GM23338 (cell line): ENCODE measurements around the gene TMEM158. TPM values are rescaled to one million over a fixed set of nuclear protein-coding genes. Genes with fewer than 3 reads are reported as not detected.

ENCODE experiments used
- ATAC-seq: fragments of 200-7000 bp; cut with Tn5 transposase; 3 replicates; pipeline ENCODE4 v1.9.1; 2020
- DNase-seq: peaks from one replicate; pipeline ENCODE4 v3.0.0-alpha.2; 2015; ENCODE audit warnings: low spot score
- H2AFZ ChIP-seq: fragments of 200-600 bp; sonication (generic); 2 replicates; pipeline ENCODE4 v1.8.0; 2016; ENCODE audit warnings: antibody characterized with exemption, mild to moderate bottlenecking, moderate library complexity
- H3F3A ChIP-seq: fragments of 200-600 bp; sonication (generic); replicated peaks from 2 replicates; pipeline ENCODE4 v1.8.0; 2017; ENCODE audit warnings: antibody characterized with exemption, mixed run types, low read depth
- H3K27ac ChIP-seq: fragments of 200-600 bp; sonication (generic); 2 replicates; pipeline ENCODE4 v1.6.1; 2016; ENCODE audit warnings: low read depth
- H3K27me3 ChIP-seq: fragments of 200-600 bp; sonication (generic); 2 replicates; pipeline ENCODE4 v1.8.0; 2016; ENCODE audit warnings: mild to moderate bottlenecking, mixed run types, moderate library complexity; ENCODE audit not compliant: insufficient read depth
- H3K36me3 ChIP-seq: fragments of 200-600 bp; sonication (generic); 2 replicates; pipeline ENCODE4 v1.8.0; 2016; ENCODE audit warnings: mild to moderate bottlenecking; ENCODE audit not compliant: insufficient read depth
- H3K4me1 ChIP-seq: fragments of 200-600 bp; sonication (generic); 2 replicates; pipeline ENCODE4 v1.8.0; 2016; ENCODE audit warnings: mild to moderate bottlenecking, moderate library complexity; ENCODE audit not compliant: insufficient read depth
- H3K4me2 ChIP-seq: fragments of 200-600 bp; sonication (generic); 2 replicates; pipeline ENCODE4 v1.7.1; 2017; ENCODE audit warnings: mixed run types
- H3K4me3 ChIP-seq: fragments of 200-600 bp; sonication (generic); 2 replicates; pipeline ENCODE4 v1.6.1; 2016; ENCODE audit warnings: mixed run types
- H3K79me2 ChIP-seq: fragments of 200-600 bp; sonication (generic); replicated peaks from 2 replicates; pipeline ENCODE4 v1.8.0; 2017; ENCODE audit warnings: mild to moderate bottlenecking; ENCODE audit not compliant: insufficient read depth
- H3K9me2 ChIP-seq: fragments of 200-600 bp; sonication (generic); 2 replicates; pipeline ENCODE4 v1.8.0; 2017; ENCODE audit not compliant: insufficient read depth
- H4K20me1 ChIP-seq: fragments of 200-600 bp; sonication (generic); replicated peaks from 2 replicates; pipeline ENCODE4 v1.8.0; 2017; ENCODE audit warnings: mild to moderate bottlenecking; ENCODE audit not compliant: insufficient read depth
- H3K27ac Mint-ChIP-seq: 2 replicates; pipeline ENCODE4 v1.8.0; 2020; ENCODE audit warnings: inconsistent platforms, mild to moderate bottlenecking, moderate library complexity, mixed read lengths
- H3K27me3 Mint-ChIP-seq: 3 replicates; pipeline ENCODE4 v1.8.0; 2022; ENCODE audit warnings: low read depth, mild to moderate bottlenecking, moderate library complexity, mixed read lengths, inconsistent platforms; ENCODE audit not compliant: insufficient read depth, poor library complexity
- H3K36me3 Mint-ChIP-seq: 3 replicates; pipeline ENCODE4 v1.8.0; 2021; ENCODE audit warnings: low read depth, mild to moderate bottlenecking, inconsistent platforms, moderate library complexity, mixed read lengths
- H3K4me1 Mint-ChIP-seq: 3 replicates; pipeline ENCODE4 v1.8.0; 2020; ENCODE audit warnings: mild to moderate bottlenecking, inconsistent platforms, mixed read lengths
- H3K4me3 Mint-ChIP-seq: 3 replicates; pipeline ENCODE4 v1.8.0; 2021; ENCODE audit warnings: moderate library complexity, mild to moderate bottlenecking, inconsistent platforms, mixed read lengths
- H3K9me3 Mint-ChIP-seq: 3 replicates; pipeline ENCODE4 v1.8.0; 2020; ENCODE audit warnings: moderate library complexity, mild to moderate bottlenecking, inconsistent platforms, mixed read lengths
- CREB1 ChIP-seq: fragments of 250-450 bp; sonication (Bioruptor Pico); IDR thresholded peaks from 2 replicates; pipeline ENCODE4 v1.5.0; 2020; ENCODE audit warnings: low read depth, mild to moderate bottlenecking, moderate library complexity
- CTCF ChIP-seq, 2 experiments: fragments of 200-600 bp in 1 of 2; sonication (generic) in 1 of 2; conservative IDR thresholded peaks; 2 replicates each; pipeline versions ENCODE4 v1.5.1 to v1.6.1; 2016 to 2017; ENCODE audit warnings: antibody characterized with exemption in 2 of 2, low read depth in 2 of 2, mild to moderate bottlenecking in 2 of 2, moderate library complexity in 1 of 2
- ETS1 ChIP-seq: IDR thresholded peaks from 2 replicates; pipeline ENCODE4 v1.6.1; 2016; ENCODE audit warnings: antibody characterized with exemption
- JUNB ChIP-seq: IDR thresholded peaks from one replicate; pipeline ENCODE4 v1.6.1; 2016; ENCODE audit warnings: antibody characterized with exemption; ENCODE audit not compliant: unreplicated experiment
- NANOG ChIP-seq: IDR thresholded peaks from 2 replicates; pipeline ENCODE4 v1.6.1; 2016; ENCODE audit warnings: antibody characterized with exemption, borderline replicate concordance
- REST ChIP-seq: IDR thresholded peaks from one replicate; pipeline ENCODE4 v1.6.1; 2018; ENCODE audit warnings: antibody characterized with exemption; ENCODE audit not compliant: unreplicated experiment
- STAT1 ChIP-seq: IDR thresholded peaks from one replicate; pipeline ENCODE4 v1.6.1; 2016; ENCODE audit warnings: antibody characterized with exemption; ENCODE audit not compliant: unreplicated experiment
- polyA plus RNA-seq: library from polyadenylated mRNA; unstranded; fragments of >200 nt; fragmentation: Nextera tagmentation; extraction: Ambion mirVana; gene quantifications from 2 replicates; pipeline ENCODE4 v1.2.1, GENCODE V29; 2016
- total RNA-seq: library from RNA; depleted of rRNA; stranded (reverse); fragments of >200 nt; shearing (Covaris generic); gene quantifications from 2 replicates; pipeline ENCODE4 v1.2.3, GENCODE V29; 2014

Gene TMEM158
- total and polyA plus RNA-seq, 2 experiments from 2014 or later = 9.6 to 16.9 TPM

- H3K9me2 ChIP-seq = no peaks in the 10 kb centered on the region
- TF ChIP-seq CTCF (conservative IDR thresholded peaks at IDR 0.05; ENCODE audit: low read depth in 2 of 2) (no peak), CREB1 (no peak)
- H3K4me2 ChIP-seq = no peak overlapping the region
- H3K27me3 ChIP-seq = no peaks in the 10 kb centered on the region
- no peaks in the 10 kb centered on the region for H3K4me1 ChIP-seq
- H3K27ac ChIP-seq = no peak overlapping the region
- H3K79me2 ChIP-seq = no peaks in the 10 kb centered on the region
- H4K20me1 ChIP-seq = no peaks in the 10 kb centered on the region
- peaks cover 7% of the 10 kb centered on the region; the same call in 2 of the 3 replicates for H3K36me3 Mint-ChIP-seq
- no peak overlapping the region for H3K27ac Mint-ChIP-seq
- no peak overlapping the region for H3K4me3 Mint-ChIP-seq
- peak overlapping the region; percentile 38; the same call in 1 of the 2 replicates for H2AFZ ChIP-seq
- H3K4me1 Mint-ChIP-seq = 0 out of 3 replicates have a peak, but pooled peaks cover 2% of the 10 kb centered on the region
- H3K27me3 Mint-ChIP-seq = peaks cover 3% of the 10 kb centered on the region
- H3F3A ChIP-seq = no peaks in the 10 kb centered on the region
- DNase-seq (no peak), ATAC-seq (no peak)
- H3K9me3 Mint-ChIP-seq = peaks cover 4% of the 10 kb centered on the region; the same call in 2 of the 3 replicates
- H3K36me3 ChIP-seq = no peaks in the 10 kb centered on the region
- no peak overlapping the region for H3K4me3 ChIP-seq
Measured at GRCh38 chr3:45239254-45239653, 13.2 kb upstream of the TMEM158 start.

- Histone ChIP-seq H4K20me1 (no peaks in the 10 kb centered on the region), H3K4me1 (peaks cover 11% of the 10 kb centered on the region), H3K27ac (no peak overlapping the region), H3K79me2 (no peaks in the 10 kb centered on the region), H3K4me2 (no peak overlapping the region), H3K36me3 (no peaks in the 10 kb centered on the region), H2AFZ (no peak overlapping the region), H3K27me3 (no peaks in the 10 kb centered on the region), H3F3A (no peaks in the 10 kb centered on the region), H3K4me3 (no peak overlapping the region), H3K9me2 (no peaks in the 10 kb centered on the region)
- ATAC-seq (no peak), DNase-seq (no peak)
- Mint-ChIP-seq H3K36me3 (peaks cover 7% of the 10 kb centered on the region; the same call in 2 of the 3 replicates), H3K4me3 (no peak overlapping the region), H3K9me3 (peaks cover 4% of the 10 kb centered on the region; the same call in 2 of the 3 replicates), H3K27ac (no peak overlapping the region), H3K27me3 (peaks cover 3% of the 10 kb centered on the region), H3K4me1 (peaks cover 9% of the 10 kb centered on the region)
- TF ChIP-seq STAT1 = no peak
Measured at GRCh38 chr3:45236964-45237363, 10.9 kb upstream of the TMEM158 start.

GRCh38 chr3:45235409-45235808 lies 9.3 kb upstream of the TMEM158 start:
- Histone ChIP-seq H3K79me2 (no peaks in the 10 kb centered on the region), H3K27ac (no peak overlapping the region), H3K36me3 (no peaks in the 10 kb centered on the region), H2AFZ (no peak overlapping the region), H3K4me1 (peaks cover 11% of the 10 kb centered on the region), H3K9me2 (no peaks in the 10 kb centered on the region), H3F3A (no peaks in the 10 kb centered on the region), H3K4me2 (no peak overlapping the region), H3K4me3 (no peak overlapping the region), H3K27me3 (no peaks in the 10 kb centered on the region), H4K20me1 (no peaks in the 10 kb centered on the region)
- Mint-ChIP-seq H3K4me1 (peaks cover 10% of the 10 kb centered on the region), H3K36me3 (peaks cover 7% of the 10 kb centered on the region; the same call in 2 of the 3 replicates), H3K9me3 (peaks cover 4% of the 10 kb centered on the region; the same call in 2 of the 3 replicates), H3K27me3 (peaks cover 5% of the 10 kb centered on the region), H3K27ac (no peak overlapping the region), H3K4me3 (no peak overlapping the region)
- no peak for DNase-seq
- no peak for ATAC-seq
- TF ChIP-seq JUNB (no peak), REST (no peak), NANOG (no peak), CTCF (conservative IDR thresholded peaks at IDR 0.05; ENCODE audit: low read depth in 2 of 2) (no peak), ETS1 (no peak)
